Measurements from ENCODE around the gene HTR3B. TPM values are rescaled to one million over a fixed set of nuclear protein-coding genes. Genes with fewer than 3 reads are reported as not detected.

Gene HTR3B
- polyA plus RNA-seq, 1 donor (not counting 4 experiments of a cell fraction or from before 2014, with no cell fraction given), result not detected

DNA sequence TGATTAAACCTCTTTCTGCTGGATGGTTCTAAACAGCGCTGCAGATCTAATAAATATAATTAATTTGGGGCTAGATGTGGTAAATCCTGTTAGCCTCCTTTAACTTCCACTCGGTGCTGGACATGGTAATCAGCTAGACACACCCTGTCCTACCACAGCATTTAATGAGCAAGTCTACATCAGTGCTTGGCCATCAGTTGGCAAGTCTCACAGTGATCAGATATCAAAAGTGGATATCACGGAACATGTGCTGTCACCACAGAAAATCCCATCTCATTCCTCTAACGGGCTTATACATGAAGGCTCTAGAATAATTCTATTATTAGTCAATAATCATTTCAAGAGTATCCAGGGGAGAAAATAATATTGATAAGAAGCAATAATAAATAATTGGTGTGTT lies 23.6 kb upstream of the HTR3B start:
- Histone ChIP-seq H3K79me2 (ENCODE audit: control insufficient read depth, insufficient read depth, low read length) (no peaks in the 10 kb centered on the region), H3K4me2 (ENCODE audit: control insufficient read depth, extremely low read depth, insufficient read depth, low read depth, low read length) (no peak overlapping the region), H3K36me3 (ENCODE audit: control insufficient read depth in 2 of 2, extremely low read depth in 1 of 2, insufficient read depth in 2 of 2, low read length in 2 of 2) (no peaks in the 10 kb centered on the region), H3K9me1 (ENCODE audit: control insufficient read depth, extremely low read depth, insufficient read depth, low read length) (no peaks in the 10 kb centered on the region), H4K20me1 (ENCODE audit: control insufficient read depth, extremely low read depth, insufficient read depth, low read length) (no peaks in the 10 kb centered on the region), H3K9ac (ENCODE audit: control insufficient read depth, extremely low read depth, insufficient read depth, low read length) (no peak overlapping the region), H3K9me3 (ENCODE audit: control insufficient read depth, low read depth, low read length) (no peaks in the 10 kb centered on the region), H3K4me1 (ENCODE audit: control insufficient read depth, extremely low read depth, insufficient read depth, low read length) (peaks cover 1% of the 10 kb centered on the region), H3K27me3 (ENCODE audit: control insufficient read depth, extremely low read depth, insufficient read depth, low read length) (no peaks in the 10 kb centered on the region), H2AFZ (ENCODE audit: control insufficient read depth, low read length) (no peak overlapping the region), H3K4me3 (ENCODE audit: control insufficient read depth in 2 of 3, extremely low read depth in 1 of 3, insufficient read depth in 2 of 3, low read depth in 1 of 3, low read length in 3 of 3) (no peak overlapping the region), H3K27ac (ENCODE audit: control insufficient read depth, insufficient read depth, low read length) (no peak overlapping the region)
- DNase-seq (ENCODE audit: low read depth, low spot score) (no peak), FAIRE-seq (no peak)
- TF ChIP-seq EZH2 (IDR thresholded peaks at IDR 0.05; ENCODE audit: low read length), result no peak
- TF ChIP-seq CTCF (optimal IDR thresholded peaks at IDR 0.05 in 1 of 3, IDR thresholded peaks at IDR 0.05 in 1 of 3, conservative IDR thresholded peaks at IDR 0.05 in 1 of 3; ENCODE audit: extremely low read depth in 1 of 3, insufficient read depth in 2 of 3, low read length in 3 of 3), result no peak
- dilution Hi-C loops (cut with MboI; ENCODE audit: extremely low pct_ligation_motif_present, low sequenced_read_pairs), result no loop called here

DNA sequence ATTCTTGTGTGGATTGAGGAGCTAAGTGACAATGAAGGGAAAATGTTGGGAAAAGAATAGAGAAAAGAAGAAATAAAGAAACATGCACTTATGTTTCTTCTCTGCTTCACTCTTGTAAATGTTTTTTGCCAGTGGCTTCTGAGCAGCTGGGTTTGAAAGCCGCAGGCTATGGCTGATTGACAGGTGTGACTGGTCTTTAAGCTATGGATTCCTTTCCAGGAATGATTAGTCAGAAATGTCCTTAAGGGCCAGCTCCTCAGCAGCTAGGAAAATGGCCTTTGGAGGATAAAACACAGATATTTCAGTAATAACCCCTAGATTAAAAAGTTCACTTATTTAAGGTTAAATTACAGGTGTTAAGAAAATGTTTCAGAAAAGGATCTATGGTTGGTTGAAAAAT lies 22.7 kb upstream of the HTR3B start:
- no peaks in the 10 kb centered on the region for H4K20me1 ChIP-seq (ENCODE audit: control insufficient read depth, extremely low read depth, insufficient read depth, low read length)
- H3K79me2 ChIP-seq (ENCODE audit: control insufficient read depth, insufficient read depth, low read length), result no peaks in the 10 kb centered on the region
- H3K9me1 ChIP-seq (ENCODE audit: control insufficient read depth, extremely low read depth, insufficient read depth, low read length), result no peaks in the 10 kb centered on the region
- DNase-seq (ENCODE audit: low read depth, low spot score) (no peak), FAIRE-seq (no peak)
- no peaks in the 10 kb centered on the region for H3K4me1 ChIP-seq (ENCODE audit: control insufficient read depth, extremely low read depth, insufficient read depth, low read length)
- H3K27ac ChIP-seq (ENCODE audit: control insufficient read depth, insufficient read depth, low read length), result no peak overlapping the region
- H3K4me3 ChIP-seq (ENCODE audit: control insufficient read depth in 2 of 3, extremely low read depth in 1 of 3, insufficient read depth in 2 of 3, low read depth in 1 of 3, low read length in 3 of 3), result no peak overlapping the region
- H3K4me2 ChIP-seq (ENCODE audit: control insufficient read depth, extremely low read depth, insufficient read depth, low read depth, low read length), result no peak overlapping the region
- no peak for TF ChIP-seq EZH2 (IDR thresholded peaks at IDR 0.05; ENCODE audit: low read length)
- no peak for TF ChIP-seq CTCF (optimal IDR thresholded peaks at IDR 0.05 in 1 of 3, IDR thresholded peaks at IDR 0.05 in 1 of 3, conservative IDR thresholded peaks at IDR 0.05 in 1 of 3; ENCODE audit: extremely low read depth in 1 of 3, insufficient read depth in 2 of 3, low read length in 3 of 3)
- no peaks in the 10 kb centered on the region for H3K27me3 ChIP-seq (ENCODE audit: control insufficient read depth, extremely low read depth, insufficient read depth, low read length)
- dilution Hi-C loops (cut with MboI; ENCODE audit: extremely low pct_ligation_motif_present, low sequenced_read_pairs), result no loop called here
- H3K9me3 ChIP-seq (ENCODE audit: control insufficient read depth, low read depth, low read length), result no peaks in the 10 kb centered on the region
- no peaks in the 10 kb centered on the region for H3K36me3 ChIP-seq (ENCODE audit: control insufficient read depth in 2 of 2, extremely low read depth in 1 of 2, insufficient read depth in 2 of 2, low read length in 2 of 2)
- H2AFZ ChIP-seq (ENCODE audit: control insufficient read depth, low read length), result no peak overlapping the region
- no peak overlapping the region for H3K9ac ChIP-seq (ENCODE audit: control insufficient read depth, extremely low read depth, insufficient read depth, low read length)

All from keratinocyte (primary cell).